ENCODE results near the gene ANKRD23.

The ANKRD23 gene

DNA sequence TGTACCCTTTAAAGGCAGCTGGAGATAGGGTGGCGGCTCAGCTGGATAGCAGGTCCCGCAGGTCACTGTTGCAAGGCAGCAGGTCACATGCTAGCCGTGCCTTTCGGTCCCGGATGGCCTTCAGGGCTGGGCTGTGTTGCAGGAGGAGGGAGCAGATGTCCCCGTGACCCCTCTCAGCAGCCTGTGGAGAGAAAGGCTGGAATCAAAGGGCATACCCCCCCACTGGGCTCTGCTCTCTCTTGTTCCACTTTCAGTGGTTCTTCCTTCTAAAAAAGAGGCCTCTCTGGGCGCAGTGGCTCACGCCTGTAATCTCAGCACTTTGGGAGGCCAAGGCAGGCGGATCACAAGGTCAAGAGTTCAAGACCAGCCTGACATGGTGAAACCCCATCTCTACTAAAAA, 4.4 kb upstream of the ANKRD23 start:
- intact Hi-C loops (cut with DNase I; ENCODE audit: low total_unique reads) = loop anchor here (2.0 kb wide), 1 partner anchor 109 kb away; no protein-coding TSS in a partner anchor
- no peaks in the 10 kb centered on the region for H3K9me3 ChIP-seq
- no peaks in the 10 kb centered on the region for H3K27me3 ChIP-seq
- H3K4me3 ChIP-seq = no peak overlapping the region
- H3K36me3 ChIP-seq = peaks cover 31 to 77% (median 66%) of the 10 kb centered on the region in 3 donors
- DNase-seq = no peak
- TF ChIP-seq, protein P1, sequence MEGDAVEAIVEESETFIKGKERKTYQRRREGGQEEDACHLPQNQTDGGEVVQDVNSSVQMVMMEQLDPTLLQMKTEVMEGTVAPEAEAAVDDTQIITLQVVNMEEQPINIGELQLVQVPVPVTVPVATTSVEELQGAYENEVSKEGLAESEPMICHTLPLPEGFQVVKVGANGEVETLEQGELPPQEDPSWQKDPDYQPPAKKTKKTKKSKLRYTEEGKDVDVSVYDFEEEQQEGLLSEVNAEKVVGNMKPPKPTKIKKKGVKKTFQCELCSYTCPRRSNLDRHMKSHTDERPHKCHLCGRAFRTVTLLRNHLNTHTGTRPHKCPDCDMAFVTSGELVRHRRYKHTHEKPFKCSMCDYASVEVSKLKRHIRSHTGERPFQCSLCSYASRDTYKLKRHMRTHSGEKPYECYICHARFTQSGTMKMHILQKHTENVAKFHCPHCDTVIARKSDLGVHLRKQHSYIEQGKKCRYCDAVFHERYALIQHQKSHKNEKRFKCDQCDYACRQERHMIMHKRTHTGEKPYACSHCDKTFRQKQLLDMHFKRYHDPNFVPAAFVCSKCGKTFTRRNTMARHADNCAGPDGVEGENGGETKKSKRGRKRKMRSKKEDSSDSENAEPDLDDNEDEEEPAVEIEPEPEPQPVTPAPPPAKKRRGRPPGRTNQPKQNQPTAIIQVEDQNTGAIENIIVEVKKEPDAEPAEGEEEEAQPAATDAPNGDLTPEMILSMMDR (IDR thresholded peaks at IDR 0.05) = no peak
- H3K27ac ChIP-seq = no peak overlapping the region
- H3K4me1 ChIP-seq = no peaks in the 10 kb centered on the region

DNA sequence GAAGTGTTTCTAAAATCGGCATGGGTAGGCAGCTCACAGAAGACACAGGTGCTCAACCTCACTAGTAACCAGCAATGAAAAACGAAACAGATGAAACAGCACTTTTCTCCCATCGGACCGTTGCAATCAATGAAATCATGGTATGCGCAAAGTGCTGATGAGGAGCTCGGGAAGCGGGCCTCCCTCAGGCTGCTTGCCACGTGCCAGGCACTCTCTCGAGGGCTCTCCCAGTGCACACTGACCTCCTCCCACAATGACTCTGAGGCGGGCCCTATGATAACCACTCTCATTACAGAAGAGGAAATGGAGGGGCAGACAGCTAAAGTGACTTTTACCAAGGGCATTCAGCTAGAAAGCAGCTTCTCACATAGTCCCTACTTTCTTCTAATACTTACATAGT, 3.8 kb upstream of the ANKRD23 start:
- intact Hi-C loops (cut with DNase I; ENCODE audit: low total_unique reads) = no loop called here
- TF ChIP-seq, protein P1 (IDR thresholded peaks at IDR 0.05) = no peak
- no peaks in the 10 kb centered on the region for H3K9me3 ChIP-seq
- H3K4me1 ChIP-seq = no peaks in the 10 kb centered on the region
- H3K27ac ChIP-seq = no peak overlapping the region
- no peaks in the 10 kb centered on the region for H3K27me3 ChIP-seq
- DNase-seq = no peak
- peaks cover 27 to 70% (median 59%) of the 10 kb centered on the region in 3 donors for H3K36me3 ChIP-seq
- H3K4me3 ChIP-seq = no peak overlapping the region

- TF ChIP-seq, protein P1 (IDR thresholded peaks at IDR 0.05) = no peak
- intact Hi-C loops (cut with DNase I; ENCODE audit: low total_unique reads) = no loop called here
- Histone ChIP-seq H3K36me3 (peaks cover 25 to 66% (median 56%) of the 10 kb centered on the region in 3 donors), H3K4me3 (no peak overlapping the region), H3K9me3 (no peaks in the 10 kb centered on the region), H3K27me3 (no peaks in the 10 kb centered on the region), H3K27ac (no peak overlapping the region), H3K4me1 (no peaks in the 10 kb centered on the region)
- DNase-seq = no peak
These were observed 3.0 kb upstream of the ANKRD23 start for GRCh38 chr2:96846825-96847224.

- Histone ChIP-seq H3K36me3 (peaks cover 6 to 65% (median 35%) of the 10 kb centered on the region in 3 donors), H3K4me1 (peaks cover 0 to 5% (median 1%) of the 10 kb centered on the region in 4 donors), H3K27ac (no peak overlapping the region), H3K4me3 (no peak overlapping the region), H3K27me3 (no peaks in the 10 kb centered on the region), H3K9me3 (no peaks in the 10 kb centered on the region)
- intact Hi-C loops (cut with DNase I; ENCODE audit: low total_unique reads) = no loop called here
- no peak for DNase-seq
- TF ChIP-seq, protein P1 (IDR thresholded peaks at IDR 0.05) = no peak
These were observed 586 bp upstream of the ANKRD23 start for GRCh38 chr2:96844405-96844808.

DNA sequence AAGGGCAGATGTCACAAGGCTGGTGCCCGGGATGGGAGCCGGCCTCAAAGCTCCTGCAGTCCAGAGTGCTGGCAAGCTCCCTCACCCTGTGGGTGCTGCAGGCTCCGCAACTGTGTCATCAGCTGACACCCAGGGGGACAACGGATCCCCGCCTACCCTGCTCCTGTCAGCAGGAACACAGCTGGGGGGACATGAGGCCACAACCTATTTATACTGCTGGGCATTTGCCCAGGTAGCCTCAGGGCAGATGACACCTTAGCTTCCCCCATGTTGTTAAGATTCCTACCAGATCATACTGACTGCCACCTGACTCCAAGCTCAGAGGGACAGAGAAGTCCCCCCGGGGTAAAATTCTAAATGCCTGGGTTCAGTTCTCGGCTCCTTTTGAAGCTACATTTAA, 1.2 kb downstream of the ANKRD23 start:
- Histone ChIP-seq H3K27me3 (no peaks in the 10 kb centered on the region), H3K27ac (no peak overlapping the region), H3K36me3 (peaks cover 0 to 55% (median 28%) of the 10 kb centered on the region in 3 donors), H3K9me3 (no peaks in the 10 kb centered on the region), H3K4me3 (no peak overlapping the region), H3K4me1 (peaks cover 0 to 11% (median 2%) of the 10 kb centered on the region in 4 donors)
- TF ChIP-seq, protein P1 (IDR thresholded peaks at IDR 0.05) = no peak
- intact Hi-C loops (cut with DNase I; ENCODE audit: low total_unique reads) = no loop called here
- DNase-seq = no peak
